Osteocyte (in vitro differentiated cells): ENCODE data around the gene ZSCAN12. TPM values are rescaled to one million over a fixed set of nuclear protein-coding genes. Genes with fewer than 3 reads are reported as not detected.

Source experiments
- DNase-seq: peaks from one replicate; pipeline ENCODE4 v3.0.0; 2021; ENCODE audit warnings: mixed read lengths; ENCODE audit not compliant: unreplicated experiment; ENCODE audit errors: extremely low spot score
- H3K27ac Mint-ChIP-seq: one replicate; pipeline ENCODE4 v1.8.0; 2021; ENCODE audit warnings: mild to moderate bottlenecking, mixed read lengths; ENCODE audit not compliant: unreplicated experiment
- H3K27me3 Mint-ChIP-seq: one replicate; pipeline ENCODE4 v1.8.0; 2021; ENCODE audit warnings: mixed read lengths; ENCODE audit not compliant: unreplicated experiment
- H3K36me3 Mint-ChIP-seq: one replicate; pipeline ENCODE4 v1.8.0; 2021; ENCODE audit warnings: mixed read lengths; ENCODE audit not compliant: unreplicated experiment
- H3K4me1 Mint-ChIP-seq: one replicate; pipeline ENCODE4 v1.8.0; 2021; ENCODE audit warnings: mixed read lengths; ENCODE audit not compliant: unreplicated experiment
- H3K4me3 Mint-ChIP-seq: one replicate; pipeline ENCODE4 v1.8.0; 2021; ENCODE audit warnings: mild to moderate bottlenecking, moderate library complexity, mixed read lengths; ENCODE audit not compliant: unreplicated experiment
- H3K9me3 Mint-ChIP-seq: one replicate; pipeline ENCODE4 v1.8.0; 2021; ENCODE audit warnings: mixed read lengths; ENCODE audit not compliant: unreplicated experiment
- CTCF ChIP-seq: fragments of 200-600 bp; sonication (generic); IDR thresholded peaks from 2 replicates; pipeline ENCODE4 v1.5.0; 2021; ENCODE audit warnings: antibody characterized with exemption, mild to moderate bottlenecking, moderate library complexity
- total RNA-seq: library from RNA; stranded (reverse); gene quantifications from 2 replicates; pipeline ENCODE4 v1.2.1, GENCODE V29; 2021

ZSCAN12 gene
- total RNA-seq, 1 donor from 2014 or later = 4.5 TPM

- TF ChIP-seq CTCF = no peak
- Mint-ChIP-seq H3K27me3 (peaks cover 16% of the 10 kb centered on the region), H3K4me1 (peaks cover 19% of the 10 kb centered on the region), H3K4me3 (peak within 1 kb of the TSS; percentile 100), H3K27ac (peak within 1 kb of the TSS; percentile 96), H3K36me3 (no peaks in the 10 kb centered on the region), H3K9me3 (no peaks in the 10 kb centered on the region)
- DNase-seq = peak; percentile 88
Observed at GRCh38 chr6:28443112-28443773, 43.7 kb upstream of the ZSCAN12 start, which contains the start of gene ZSCAN23. ZSCAN23 (minus strand) TSS chr6:28443491; CDS start chr6:28436266, 7,225 bp downstream.

- Mint-ChIP-seq H3K36me3 (no peaks in the 10 kb centered on the region), H3K9me3 (no peaks in the 10 kb centered on the region), H3K4me3 (peak overlapping the region; percentile 100), H3K27me3 (peaks cover 16% of the 10 kb centered on the region), H3K27ac (peak overlapping the region; percentile 96), H3K4me1 (peaks cover 19% of the 10 kb centered on the region)
- no peak for DNase-seq
- TF ChIP-seq CTCF = no peak
Observed at GRCh38 chr6:28442586-28442985, 43.0 kb upstream of the ZSCAN12 start.

GRCh38 chr6:28436404-28436803 is 36.9 kb upstream of the ZSCAN12 start:
- Mint-ChIP-seq H3K27me3 (no peaks in the 10 kb centered on the region), H3K4me1 (no peaks in the 10 kb centered on the region), H3K27ac (no peak overlapping the region), H3K36me3 (peaks cover 23% of the 10 kb centered on the region), H3K4me3 (no peak overlapping the region), H3K9me3 (no peaks in the 10 kb centered on the region)
- TF ChIP-seq CTCF = no peak
- no peak for DNase-seq

DNA sequence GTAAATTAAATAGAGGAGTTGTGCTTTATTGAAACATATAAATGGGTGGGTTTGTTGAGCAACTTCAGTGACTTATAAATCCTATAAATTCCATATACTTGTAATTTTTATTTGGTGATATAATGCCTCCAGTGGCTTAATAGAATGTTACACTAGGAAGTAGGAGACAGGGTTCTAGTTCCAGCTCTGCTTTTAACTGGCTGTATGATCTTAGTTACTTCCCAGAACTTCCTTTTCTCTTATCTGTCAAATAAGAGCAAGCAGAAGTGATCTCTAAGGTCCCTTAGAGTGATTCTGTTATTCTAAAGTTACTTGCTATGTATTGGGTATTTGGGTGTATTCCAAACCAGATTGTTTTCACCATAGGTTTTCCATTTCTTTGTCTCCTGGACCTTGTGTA is 33.6 kb upstream of the ZSCAN12 start:
- Mint-ChIP-seq H3K4me1 (no peaks in the 10 kb centered on the region), H3K36me3 (peaks cover 36% of the 10 kb centered on the region), H3K9me3 (no peaks in the 10 kb centered on the region), H3K27me3 (no peaks in the 10 kb centered on the region), H3K27ac (no peak overlapping the region), H3K4me3 (no peak overlapping the region)
- TF ChIP-seq CTCF = no peak
- no peak for DNase-seq

GRCh38 chr6:28429781-28430180 is 30.2 kb upstream of the ZSCAN12 start:
- Mint-ChIP-seq H3K4me1 (no peaks in the 10 kb centered on the region), H3K36me3 (peaks cover 44% of the 10 kb centered on the region), H3K27ac (no peak overlapping the region), H3K4me3 (no peak overlapping the region), H3K9me3 (peaks cover 13% of the 10 kb centered on the region), H3K27me3 (no peaks in the 10 kb centered on the region)
- TF ChIP-seq CTCF = no peak
- no peak for DNase-seq
